ENCODE results near the gene PLA1A.

GRCh38 chr3:119673875-119674274, 76.2 kb downstream of the PLA1A start:
- TF ChIP-seq, protein P1, sequence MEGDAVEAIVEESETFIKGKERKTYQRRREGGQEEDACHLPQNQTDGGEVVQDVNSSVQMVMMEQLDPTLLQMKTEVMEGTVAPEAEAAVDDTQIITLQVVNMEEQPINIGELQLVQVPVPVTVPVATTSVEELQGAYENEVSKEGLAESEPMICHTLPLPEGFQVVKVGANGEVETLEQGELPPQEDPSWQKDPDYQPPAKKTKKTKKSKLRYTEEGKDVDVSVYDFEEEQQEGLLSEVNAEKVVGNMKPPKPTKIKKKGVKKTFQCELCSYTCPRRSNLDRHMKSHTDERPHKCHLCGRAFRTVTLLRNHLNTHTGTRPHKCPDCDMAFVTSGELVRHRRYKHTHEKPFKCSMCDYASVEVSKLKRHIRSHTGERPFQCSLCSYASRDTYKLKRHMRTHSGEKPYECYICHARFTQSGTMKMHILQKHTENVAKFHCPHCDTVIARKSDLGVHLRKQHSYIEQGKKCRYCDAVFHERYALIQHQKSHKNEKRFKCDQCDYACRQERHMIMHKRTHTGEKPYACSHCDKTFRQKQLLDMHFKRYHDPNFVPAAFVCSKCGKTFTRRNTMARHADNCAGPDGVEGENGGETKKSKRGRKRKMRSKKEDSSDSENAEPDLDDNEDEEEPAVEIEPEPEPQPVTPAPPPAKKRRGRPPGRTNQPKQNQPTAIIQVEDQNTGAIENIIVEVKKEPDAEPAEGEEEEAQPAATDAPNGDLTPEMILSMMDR (conservative IDR thresholded peaks at IDR 0.05) = no peak
- no peak for TF ChIP-seq EZH2 (IDR thresholded peaks at IDR 0.05; ENCODE audit: low read depth)

Measured in PC-9 (cell line).